K562 (cell line): Measurements from ENCODE around the gene EML6. TPM values are rescaled to one million over a fixed set of nuclear protein-coding genes. Genes with fewer than 3 reads are reported as not detected.

ENCODE experiments used
- ATAC-seq: fragments of 200-7000 bp; cut with Tn5 transposase; 3 replicates; pipeline ENCODE4 v1.9.1; 2020; ENCODE audit warnings: moderate library complexity
- BruUV-seq: library from RNA; stranded (reverse); fragments of 400-500 nt; replicated peaks from 2 replicates; lab custom pipeline; 2021; lab: Mats Ljungman, UMichigan
- CTCF ChIA-PET: fragments of 300-600 bp; formaldehyde crosslinking; extraction: SDS; loops from one replicate; lab custom pipeline; 2021; ENCODE audit warnings: low intra/inter-chr PET ratio; lab: Yijun Ruan, JAX
- POLR2A ChIA-PET: fragments of 300-600, 350-650 bp; sonication (Branson Sonifier 250); formaldehyde crosslinking; extraction: SDS; loops from one replicate; lab custom pipeline; 2021; ENCODE audit warnings: antibody characterized with exemption, inconsistent platforms; lab: Yijun Ruan, JAX
- DNase-seq, 4 experiments: peaks; one replicate each; pipeline versions ENCODE4 v3.0.0 to v3.0.0-alpha.2; 2011 to 2018; ENCODE audit warnings: low spot score in 3 of 4, mixed read lengths in 3 of 4; ENCODE audit errors: extremely low read depth in 1 of 4
- FAIRE-seq: peaks from 2 replicates; lab custom pipeline; 2011; peaks lifted over from hg19 to GRCh38; lab: Jason Lieb, UNC
- H2AFZ ChIP-seq: 2 replicates; pipeline ENCODE4 v1.6.0; 2011; ENCODE audit warnings: low read depth, low read length, control low read depth, inconsistent platforms
- H3K27ac ChIP-seq: fragments of 200-600 bp; 3 replicates; pipeline ENCODE4 v1.8.0; 2011; ENCODE audit warnings: low read depth, mild to moderate bottlenecking, control low read depth, inconsistent platforms, low read length, moderate library complexity, mixed read lengths; ENCODE audit errors: extremely low read depth
- H3K27me3 ChIP-seq, 2 experiments: fragments of 300-600 bp in 1 of 2; 2 replicates in 1 of 2; 3 replicates in 1 of 2; pipeline versions ENCODE4 v1.6.0 to v1.8.0; 2011; ENCODE audit warnings: inconsistent platforms in 2 of 2, low read length in 2 of 2, mild to moderate bottlenecking in 1 of 2, mixed read lengths in 1 of 2, moderate library complexity in 1 of 2; ENCODE audit not compliant: control insufficient read depth in 2 of 2, insufficient read depth in 2 of 2
- H3K36me3 ChIP-seq: fragments of 300-600 bp; 3 replicates; pipeline ENCODE4 v1.8.0; 2011; ENCODE audit warnings: mild to moderate bottlenecking, low read length, inconsistent platforms; ENCODE audit not compliant: control insufficient read depth, insufficient read depth
- H3K4me1 ChIP-seq, 2 experiments: fragments of 200-600 bp in 1 of 2; replicated peaks in 1 of 2; 2 replicates in 1 of 2; 3 replicates in 1 of 2; pipeline versions ENCODE4 v1.5.1 to v1.8.0; 2011; ENCODE audit warnings: inconsistent platforms in 2 of 2, low read length in 2 of 2, mild to moderate bottlenecking in 1 of 2, mixed read lengths in 1 of 2, moderate library complexity in 1 of 2; ENCODE audit not compliant: control insufficient read depth in 2 of 2, insufficient read depth in 2 of 2
- H3K4me2 ChIP-seq: 2 replicates; pipeline ENCODE4 v1.6.1; 2011; ENCODE audit warnings: low read length, control low read depth, inconsistent platforms, mixed read lengths; ENCODE audit not compliant: insufficient read depth
- H3K4me3 ChIP-seq: fragments of 200-600 bp; sonication (generic), shearing (Covaris generic); 2 replicates; pipeline ENCODE4 v1.5.1; 2016; ENCODE audit warnings: control low read depth, inconsistent platforms
- H3K79me2 ChIP-seq: fragments of 200-600 bp; 3 replicates; pipeline ENCODE4 v1.8.0; 2011; ENCODE audit warnings: low read length, inconsistent platforms; ENCODE audit not compliant: control insufficient read depth, insufficient read depth
- H3K9ac ChIP-seq, 2 experiments: 2 replicates each; pipeline versions ENCODE4 v1.6.0 to v1.6.1; 2011; ENCODE audit warnings: low read depth in 2 of 2, low read length in 2 of 2, control low read depth in 1 of 2, inconsistent platforms in 1 of 2, mild to moderate bottlenecking in 1 of 2, mixed read lengths in 1 of 2; ENCODE audit not compliant: insufficient read depth in 1 of 2
- H3K9me1 ChIP-seq: one replicate; pipeline ENCODE4 v1.6.0; 2011; ENCODE audit warnings: inconsistent platforms, mild to moderate bottlenecking, low read length, moderate library complexity; ENCODE audit not compliant: control insufficient read depth, insufficient read depth
- H3K9me3 ChIP-seq: replicated peaks from 2 replicates; pipeline ENCODE4 v1.5.1; 2011; ENCODE audit warnings: low read depth, low read length, inconsistent platforms; ENCODE audit not compliant: control insufficient read depth, insufficient read depth
- H4K20me1 ChIP-seq: replicated peaks from 2 replicates; pipeline ENCODE4 v1.6.1; 2011; ENCODE audit warnings: low read length, inconsistent platforms, mixed read lengths; ENCODE audit not compliant: control insufficient read depth, insufficient read depth
- NFE2 ChIP-seq: IDR thresholded peaks from 2 replicates; pipeline ENCODE4 v1.6.1; 2014; ENCODE audit warnings: antibody characterized with exemption, low read depth
- ZBTB33 ChIP-seq: sonication (generic); formaldehyde crosslinking; IDR thresholded peaks from 2 replicates; pipeline ENCODE4 v1.8.1; 2023; ENCODE audit warnings: mild to moderate bottlenecking, missing genetic modification reagents
- WGBS: fragments of 100-300 bp; shearing (Covaris generic); methylation state at CpG from one replicate; pipeline ENCODE4 v1.1.6; 2016; ENCODE audit warnings: low coverage, mixed read lengths; ENCODE audit not compliant: insufficient coverage; ENCODE audit errors: missing lambda C conversion rate; 5-methylcytosine and 5-hydroxymethylcytosine counted together
- in situ Hi-C: fragments of 300-500 bp; cut with MboI; formaldehyde crosslinking; loops from 4 replicates; pipeline ENCODE4 v1.15.0; 2018; ENCODE audit warnings: inconsistent platforms, mixed read lengths
- intact Hi-C: fragments of 100-400 bp; cut with micrococcal nuclease; formaldehyde crosslinking; loops from 2 replicates; pipeline ENCODE4 v1.14.2; 2022
- polyA plus RNA-seq, 8 experiments: library from polyadenylated mRNA; depleted of rRNA in 4 of 8; stranded (reverse) in 5 of 8; unstranded in 3 of 8; fragments of >200 nt; fragmentation: Nextera tagmentation in 2 of 8; fragmentation: Illumina TruSeq in 1 of 8; extraction: Ambion mirVana in 2 of 8; extraction: Trizol in 1 of 8; gene quantifications; 2 replicates each; pipeline versions ENCODE4 v1.2.1 to v1.2.3, GENCODE V29; 2011 to 2014; ENCODE audit warnings: inconsistent platforms in 1 of 8, missing spikeins in 1 of 8
- total RNA-seq, 7 experiments: library from RNA; depleted of rRNA in 6 of 7; stranded (reverse); fragments of >200 nt in 6 of 7; fragmentation: Illumina TruSeq in 2 of 7; extraction: Trizol in 2 of 7; gene quantifications; 2 replicates each; pipeline versions ENCODE4 v1.2.1 to v1.2.3, GENCODE V29; 2011 to 2021; ENCODE audit warnings: low replicate concordance in 1 of 7
- TF ChIP-seq, protein P1 (sequence below): fragments of 250-450 bp; sonication (Bioruptor Pico); IDR thresholded peaks from 2 replicates; pipeline ENCODE4 v1.4.0; 2020; ENCODE audit warnings: borderline replicate concordance

Gene EML6
- total and polyA plus RNA-seq, 9 of the 15 experiments (the other 6 are each of a cell fraction or from before 2014, with no cell fraction given) = 0.07 to 0.56 (median 0.25) TPM

DNA sequence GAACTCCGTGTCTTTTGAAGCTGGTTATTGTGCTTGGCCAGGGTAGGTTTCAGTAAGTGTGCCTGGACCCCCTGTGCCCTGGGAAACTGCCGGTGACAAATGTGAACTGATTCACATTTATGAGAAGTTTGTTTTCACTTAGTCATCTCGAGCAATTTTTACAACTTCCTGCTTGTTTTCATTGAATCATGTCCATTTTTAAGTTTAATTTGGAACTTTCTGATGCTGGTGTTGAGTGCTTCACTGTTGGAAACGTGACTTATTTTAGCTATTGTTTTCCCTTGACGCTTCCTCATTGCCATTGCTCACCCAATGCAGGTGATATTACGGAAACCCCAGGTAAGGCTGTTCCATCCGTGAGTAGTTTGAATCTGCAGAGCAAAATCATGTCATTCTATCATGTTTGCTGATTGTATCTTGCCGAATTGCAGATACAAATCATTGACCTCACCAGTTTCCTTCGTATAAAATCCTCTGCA is 229.6 kb downstream of the EML6 start:
- intact Hi-C loops (no loop called here), in situ Hi-C loops (no loop called here)
- Histone ChIP-seq H3K27ac (peak overlapping the region; percentile 47; the same call in 2 of the 3 replicates), H3K4me2 (peak overlapping the region; percentile 55), H3K9me3 (no peaks in the 10 kb centered on the region), H4K20me1 (no peaks in the 10 kb centered on the region), H3K79me2 (no peaks in the 10 kb centered on the region), H3K9ac (no peak overlapping the region; a peak in 1 of 4 replicates), H3K4me1 (peaks cover 36 to 51% of the 10 kb centered on the region in 2 experiments), H3K4me3 (no peak overlapping the region), H3K27me3 (no peaks in the 10 kb centered on the region; a peak in 1 of 5 replicates), H2AFZ (peak overlapping the region; percentile 85), H3K9me1 (no peaks in the 10 kb centered on the region), H3K36me3 (no peaks in the 10 kb centered on the region)
- ChIA-PET POLR2A (interaction anchor here (0.9 to 2.5 kb wide), 4 partner anchors 11 to 21 kb away, joined by 3 to 6 read pairs (median 4); no protein-coding TSS in a partner anchor), CTCF (no interaction called here)
- BruUV-seq = no TSS peak
- TF ChIP-seq, protein P1, sequence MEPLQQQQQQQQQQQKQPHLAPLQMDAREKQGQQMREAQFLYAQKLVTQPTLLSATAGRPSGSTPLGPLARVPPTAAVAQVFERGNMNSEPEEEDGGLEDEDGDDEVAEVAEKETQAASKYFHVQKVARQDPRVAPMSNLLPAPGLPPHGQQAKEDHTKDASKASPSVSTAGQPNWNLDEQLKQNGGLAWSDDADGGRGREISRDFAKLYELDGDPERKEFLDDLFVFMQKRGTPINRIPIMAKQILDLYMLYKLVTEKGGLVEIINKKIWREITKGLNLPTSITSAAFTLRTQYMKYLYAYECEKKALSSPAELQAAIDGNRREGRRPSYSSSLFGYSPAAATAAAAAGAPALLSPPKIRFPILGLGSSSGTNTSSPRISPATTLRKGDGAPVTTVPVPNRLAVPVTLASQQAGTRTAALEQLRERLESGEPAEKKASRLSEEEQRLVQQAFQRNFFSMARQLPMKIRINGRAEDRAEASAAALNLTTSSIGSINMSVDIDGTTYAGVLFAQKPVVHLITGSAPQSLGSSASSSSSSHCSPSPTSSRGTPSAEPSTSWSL (CRISPR knock-in tag) = no peak
- TF ChIP-seq ZBTB33 (CRISPR knock-in tag) (peak; percentile 31; the same call in 1 of the 2 replicates), NFE2 (peak; percentile 41; the same call in 1 of the 2 replicates)
- WGBS = 40% methylated on average over 9 of the region's 9 CpGs
- DNase-seq (no peak), FAIRE-seq (no peak), ATAC-seq (no peak)
